Measurements from ENCODE around the gene SAE1. TPM values are rescaled to one million over a fixed set of nuclear protein-coding genes. Genes with fewer than 3 reads are reported as not detected.

The SAE1 gene
- total and polyA plus RNA-seq, 10 of the 15 experiments (the other 5 are each of a cell fraction or from before 2014, with no cell fraction given), result 62.0 to 246 (median 148) TPM

- DNase-seq (ENCODE audit: low read depth, low spot score), result no peak
- no peak for FAIRE-seq
- H3K27me3 ChIP-seq (replicated peaks in 1 of 2; ENCODE audit: control insufficient read depth in 2 of 2, insufficient read depth in 2 of 2, low read length in 1 of 2), result no peaks in the 10 kb centered on the region
- peaks cover 24% of the 10 kb centered on the region for H3K4me1 ChIP-seq (ENCODE audit: control insufficient read depth, insufficient read depth, low read length)
- peak overlapping the region; percentile 8 for H3K27ac ChIP-seq (ENCODE audit: control insufficient read depth, insufficient read depth)
- BruUV-seq (replicated peaks), result no TSS peak
- no peak for ATAC-seq
- H3K9me3 ChIP-seq (replicated peaks; ENCODE audit: control insufficient read depth, insufficient read depth, low read length), result no peaks in the 10 kb centered on the region
- no peak overlapping the region for H3K4me3 ChIP-seq
- 94% methylated on average over 8 of the region's 8 CpGs for WGBS (ENCODE audit: insufficient coverage, insufficient replicate concordance, low lambda C conversion rate, missing lambda C conversion rate)
- SMC1A ChIA-PET (ENCODE audit: uncharacterized antibody, unreplicated experiment), result interaction anchor here (0.8 to 6.8 kb wide), 7 partner anchors 8 to 52 kb away, joined by 3 to 37 read pairs (median 5); no protein-coding TSS in a partner anchor
- H3K79me2 ChIP-seq (ENCODE audit: control insufficient read depth, insufficient read depth, low read length), result peaks cover 5% of the 10 kb centered on the region
- H3K36me3 ChIP-seq (ENCODE audit: control insufficient read depth in 2 of 2, insufficient read depth in 2 of 2, low read length in 1 of 2), result peaks cover 17 to 26% of the 10 kb centered on the region in 2 experiments
- no peak overlapping the region for H3K9ac ChIP-seq (ENCODE audit: control insufficient read depth, insufficient read depth, low read length)
- intact Hi-C loops (cut with micrococcal nuclease; ENCODE audit: unreplicated experiment), result no loop called here
- no peak overlapping the region for H2AFZ ChIP-seq (ENCODE audit: control insufficient read depth, low read depth, low read length)
- RAD21 ChIA-PET (ENCODE audit: unreplicated experiment), result interaction anchor here (1.4 to 2.6 kb wide), 3 partner anchors 27 to 53 kb away, joined by 5 to 15 read pairs (median 8); partner anchors contain the start of gene SAE1
- no peaks in the 10 kb centered on the region; the same call in 1 of the 2 replicates for H4K20me1 ChIP-seq (ENCODE audit: control insufficient read depth, insufficient read depth)
- POLR2A ChIA-PET, result interaction anchor here (0.7 to 2.9 kb wide), 5 partner anchors 9 to 98 kb away, joined by 3 to 14 read pairs (median 4); partner anchors contain the start of gene CCDC9
- in situ Hi-C loops (cut with MboI), result no loop called here
- CTCF ChIA-PET, result interaction anchor here (1.2 to 5.9 kb wide), 6 partner anchors 9 to 89 kb away, joined by 4 to 41 read pairs (median 16); no protein-coding TSS in a partner anchor
- TF ChIP-seq CBFB (IDR thresholded peaks at IDR 0.05; ENCODE audit: low read depth), result peak; percentile 2; the same call in 1 of the 2 replicates
- no peak for TF ChIP-seq JUND (IDR thresholded peaks at IDR 0.05; ENCODE audit: low read depth, low read length)
- no peak overlapping the region for H3K4me2 ChIP-seq (ENCODE audit: control insufficient read depth, insufficient read depth)
These were observed 27.7 kb downstream of the SAE1 start for GRCh38 chr19:47158367-47158791.

DNA sequence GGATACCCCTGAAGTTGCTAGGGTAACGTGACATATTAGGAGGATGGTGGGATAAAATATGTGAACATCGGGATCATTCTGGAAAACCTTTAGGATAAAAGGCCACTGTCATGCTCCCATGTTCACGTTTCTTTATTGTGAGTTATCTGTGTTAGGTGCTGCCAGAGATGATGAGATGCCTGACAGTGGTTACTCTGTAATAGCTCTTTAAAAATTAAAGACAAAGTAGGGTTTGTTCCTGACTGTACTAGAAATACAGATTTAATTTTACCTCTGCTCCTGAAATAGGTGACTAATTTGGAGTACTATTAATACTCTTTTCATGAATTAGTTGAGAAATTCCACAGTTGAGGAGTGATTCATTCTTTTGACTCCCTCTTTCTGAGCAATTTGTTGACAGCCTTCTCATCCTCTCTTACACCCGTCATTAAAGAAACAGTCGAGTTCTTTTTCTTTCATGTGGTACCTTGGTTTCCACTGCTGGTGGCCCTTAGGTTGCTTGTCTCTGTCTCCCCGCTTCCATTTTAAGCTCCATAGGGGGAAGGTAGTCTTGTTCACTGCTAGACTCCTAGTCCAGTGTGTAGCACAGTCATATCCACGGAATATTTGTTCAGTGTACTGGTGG is 28.4 kb downstream of the SAE1 start:
- Histone ChIP-seq H3K9me3 (replicated peaks; ENCODE audit: control insufficient read depth, insufficient read depth, low read length) (no peaks in the 10 kb centered on the region), H2AFZ (ENCODE audit: control insufficient read depth, low read depth, low read length) (no peak overlapping the region), H3K79me2 (ENCODE audit: control insufficient read depth, insufficient read depth, low read length) (peaks cover 5% of the 10 kb centered on the region), H3K27ac (ENCODE audit: control insufficient read depth, insufficient read depth) (no peak overlapping the region), H3K27me3 (replicated peaks in 1 of 2; ENCODE audit: control insufficient read depth in 2 of 2, insufficient read depth in 2 of 2, low read length in 1 of 2) (no peaks in the 10 kb centered on the region), H3K4me3 (no peak overlapping the region), H3K36me3 (ENCODE audit: control insufficient read depth in 2 of 2, insufficient read depth in 2 of 2, low read length in 1 of 2) (peaks cover 16 to 25% of the 10 kb centered on the region in 2 experiments), H3K4me2 (ENCODE audit: control insufficient read depth, insufficient read depth) (no peak overlapping the region), H3K4me1 (ENCODE audit: control insufficient read depth, insufficient read depth, low read length) (peaks cover 24% of the 10 kb centered on the region), H4K20me1 (ENCODE audit: control insufficient read depth, insufficient read depth) (no peaks in the 10 kb centered on the region; the same call in 1 of the 2 replicates), H3K9ac (ENCODE audit: control insufficient read depth, insufficient read depth, low read length) (no peak overlapping the region)
- SMC1A ChIA-PET (ENCODE audit: uncharacterized antibody, unreplicated experiment), result interaction anchor here (0.9 to 6.8 kb wide), 6 partner anchors 9 to 52 kb away, joined by 3 to 37 read pairs (median 4); no protein-coding TSS in a partner anchor
- intact Hi-C loops (cut with micrococcal nuclease; ENCODE audit: unreplicated experiment) (no loop called here), in situ Hi-C loops (cut with MboI) (no loop called here)
- BruUV-seq (replicated peaks), result no TSS peak
- RAD21 ChIA-PET (ENCODE audit: unreplicated experiment), result interaction anchor here (1.1 to 1.3 kb wide), 2 partner anchors 85 to 146 kb away, joined by 3 to 5 read pairs; no protein-coding TSS in a partner anchor
- ATAC-seq (no peak), FAIRE-seq (no peak), DNase-seq (ENCODE audit: low read depth, low spot score) (no peak)
- POLR2A ChIA-PET, result interaction anchor here (0.7 to 1.0 kb wide), 5 partner anchors 12 to 1653 kb away, joined by 3 to 6 read pairs (median 3); no protein-coding TSS in a partner anchor
- TF ChIP-seq RUNX3 (IDR thresholded peaks at IDR 0.05; ENCODE audit: low read length) (no peak), POLR2A (IDR thresholded peaks at IDR 0.05; ENCODE audit: low read depth, low read length) (no peak), PAX5 (IDR thresholded peaks at IDR 0.05; ENCODE audit: borderline replicate concordance, low read depth, low read length) (no peak), ZNF217 (IDR thresholded peaks at IDR 0.05) (no peak), SREBF2 (IDR thresholded peaks at IDR 0.05; ENCODE audit: low read length) (no peak), NBN (IDR thresholded peaks at IDR 0.05) (no peak), MYC (IDR thresholded peaks at IDR 0.05; ENCODE audit: insufficient read depth, insufficient read length, insufficient replicate concordance, low read length, severe bottlenecking) (no peak), FOXM1 (IDR thresholded peaks at IDR 0.05; ENCODE audit: low read depth, low read length) (no peak), E2F4 (IDR thresholded peaks at IDR 0.05; ENCODE audit: low read depth, low read length) (no peak), SMAD5 (IDR thresholded peaks at IDR 0.05; ENCODE audit: low read depth) (no peak)
- CTCF ChIA-PET, result interaction anchor here (0.6 to 5.9 kb wide), 7 partner anchors 10 to 88 kb away, joined by 4 to 41 read pairs (median 11); no protein-coding TSS in a partner anchor
- WGBS (ENCODE audit: insufficient coverage, insufficient replicate concordance, low lambda C conversion rate, missing lambda C conversion rate), result 74% methylated on average over 7 of the region's 7 CpGs

Data from GM12878 (cell line).